Ectodermal cell (in vitro differentiated cells): ENCODE measurements around the gene ABLIM1.

Experiments used
- H3K27ac ChIP-seq: 2 replicates; pipeline ENCODE4 v1.7.0; 2013; ENCODE audit warnings: mild to moderate bottlenecking, low read depth, low read length; ENCODE audit not compliant: insufficient read depth, poor library complexity, severe bottlenecking
- H3K27me3 ChIP-seq: 2 replicates; pipeline ENCODE4 v1.7.0; 2013; ENCODE audit warnings: mild to moderate bottlenecking, low read length; ENCODE audit not compliant: insufficient read depth, control insufficient read depth, poor library complexity, severe bottlenecking
- H3K36me3 ChIP-seq: one replicate; pipeline ENCODE4 v1.7.0; 2013; ENCODE audit warnings: low read length; ENCODE audit not compliant: control insufficient read depth, insufficient read depth
- H3K4me1 ChIP-seq: one replicate; pipeline ENCODE4 v1.7.0; 2013; ENCODE audit warnings: low read length; ENCODE audit not compliant: control insufficient read depth, insufficient read depth
- H3K4me3 ChIP-seq: 2 replicates; pipeline ENCODE4 v1.7.0; 2013; ENCODE audit warnings: low read depth, low read length, control low read depth; ENCODE audit not compliant: insufficient read depth
- H3K9me3 ChIP-seq: 2 replicates; pipeline ENCODE4 v1.7.0; 2013; ENCODE audit warnings: mild to moderate bottlenecking, low read length, moderate library complexity; ENCODE audit not compliant: control insufficient read depth
- WGBS, 2 experiments: methylation state at CpG; one replicate each; pipeline ENCODE4 v1.1.7; 2013; ENCODE audit warnings: missing lambda C conversion rate in 2 of 2; 5-methylcytosine and 5-hydroxymethylcytosine counted together

Gene ABLIM1

GRCh38 chr10:114566064-114566463 is 92.0 kb downstream of the ABLIM1 start:
- Histone ChIP-seq H3K9me3 (no peaks in the 10 kb centered on the region), H3K27me3 (no peaks in the 10 kb centered on the region), H3K27ac (no peak overlapping the region), H3K4me1 (no peaks in the 10 kb centered on the region), H3K4me3 (no peak overlapping the region), H3K36me3 (no peaks in the 10 kb centered on the region)
- 91 to 94% methylated on average over 7 of the region's 7 CpGs for WGBS, 2 experiments

GRCh38 chr10:114565066-114565465 is 93.0 kb downstream of the ABLIM1 start:
- Histone ChIP-seq H3K27ac (no peak overlapping the region), H3K4me3 (no peak overlapping the region), H3K4me1 (no peaks in the 10 kb centered on the region), H3K36me3 (no peaks in the 10 kb centered on the region), H3K9me3 (no peaks in the 10 kb centered on the region), H3K27me3 (no peaks in the 10 kb centered on the region)

GRCh38 chr10:114561008-114561523 is 97.0 kb downstream of the ABLIM1 start:
- Histone ChIP-seq H3K4me1 (no peaks in the 10 kb centered on the region), H3K9me3 (no peaks in the 10 kb centered on the region), H3K27me3 (no peaks in the 10 kb centered on the region), H3K4me3 (no peak overlapping the region), H3K36me3 (no peaks in the 10 kb centered on the region), H3K27ac (no peak overlapping the region)
- WGBS, 2 experiments, result 86 to 93% methylated on average over 4 to 5 of the region's 7 CpGs

GRCh38 chr10:114560144-114560543 is 97.9 kb downstream of the ABLIM1 start:
- Histone ChIP-seq H3K27ac (no peak overlapping the region), H3K4me1 (no peaks in the 10 kb centered on the region), H3K4me3 (no peak overlapping the region), H3K9me3 (no peaks in the 10 kb centered on the region), H3K27me3 (no peaks in the 10 kb centered on the region), H3K36me3 (no peaks in the 10 kb centered on the region)
- 93 to 96% methylated on average over 5 of the region's 5 CpGs for WGBS, 2 experiments

GRCh38 chr10:114559636-114560035 is 98.4 kb downstream of the ABLIM1 start:
- no peaks in the 10 kb centered on the region for H3K9me3 ChIP-seq
- no peaks in the 10 kb centered on the region for H3K4me1 ChIP-seq
- no peaks in the 10 kb centered on the region for H3K36me3 ChIP-seq
- no peak overlapping the region for H3K4me3 ChIP-seq
- H3K27me3 ChIP-seq, result no peaks in the 10 kb centered on the region
- no peak overlapping the region for H3K27ac ChIP-seq
- WGBS, 2 experiments, result 92 to 95% methylated on average over 1 of the region's 1 CpG

GRCh38 chr10:114557854-114558253 is 100.2 kb downstream of the ABLIM1 start:
- Histone ChIP-seq H3K27me3 (no peaks in the 10 kb centered on the region), H3K4me3 (no peak overlapping the region), H3K36me3 (no peaks in the 10 kb centered on the region), H3K27ac (no peak overlapping the region), H3K4me1 (no peaks in the 10 kb centered on the region), H3K9me3 (no peaks in the 10 kb centered on the region)
- WGBS, 2 experiments, result 97 to 99% methylated on average over 5 of the region's 5 CpGs

GRCh38 chr10:114556236-114557122 is 101.6 kb downstream of the ABLIM1 start:
- Histone ChIP-seq H3K4me3 (no peak overlapping the region), H3K36me3 (no peaks in the 10 kb centered on the region), H3K27ac (no peak overlapping the region), H3K9me3 (no peaks in the 10 kb centered on the region), H3K4me1 (no peaks in the 10 kb centered on the region), H3K27me3 (no peaks in the 10 kb centered on the region)
- WGBS, 2 experiments, result 91 to 93% methylated on average over 9 of the region's 9 CpGs

- H3K4me1 ChIP-seq, result no peaks in the 10 kb centered on the region
- H3K36me3 ChIP-seq, result no peaks in the 10 kb centered on the region
- no peaks in the 10 kb centered on the region for H3K27me3 ChIP-seq
- no peak overlapping the region for H3K4me3 ChIP-seq
- no peak overlapping the region for H3K27ac ChIP-seq
- 82 to 84% methylated on average over 1 of the region's 1 CpG for WGBS, 2 experiments
- no peaks in the 10 kb centered on the region for H3K9me3 ChIP-seq
These were observed 104.6 kb downstream of the ABLIM1 start for GRCh38 chr10:114553436-114553835.

GRCh38 chr10:114552050-114552449 is 106.0 kb downstream of the ABLIM1 start:
- no peaks in the 10 kb centered on the region for H3K36me3 ChIP-seq
- H3K4me1 ChIP-seq, result no peaks in the 10 kb centered on the region
- WGBS, 2 experiments, result 90 to 94% methylated on average over 5 of the region's 5 CpGs
- H3K27ac ChIP-seq, result no peak overlapping the region
- no peaks in the 10 kb centered on the region for H3K9me3 ChIP-seq
- H3K27me3 ChIP-seq, result no peaks in the 10 kb centered on the region
- no peak overlapping the region for H3K4me3 ChIP-seq

- H3K27ac ChIP-seq, result no peak overlapping the region
- WGBS, 2 experiments, result 92 to 93% methylated on average over 3 of the region's 3 CpGs
- no peaks in the 10 kb centered on the region for H3K27me3 ChIP-seq
- no peak overlapping the region for H3K4me3 ChIP-seq
- H3K4me1 ChIP-seq, result no peaks in the 10 kb centered on the region
- no peaks in the 10 kb centered on the region for H3K36me3 ChIP-seq
- no peaks in the 10 kb centered on the region for H3K9me3 ChIP-seq
These were observed 106.5 kb downstream of the ABLIM1 start for GRCh38 chr10:114551636-114551972.
